Measurements from ENCODE around the gene STOX1. TPM values are rescaled to one million over a fixed set of nuclear protein-coding genes. Genes with fewer than 3 reads are reported as not detected.
A peak's percentile ranks its signal among the peaks of the same experiment; 100 is the strongest.
"Not testable (repeated sequence)": the region's sequence is repeated elsewhere in the genome, so short reads cannot be mapped to it uniquely, and the experiment has no call there.

The STOX1 gene
- total and polyA plus RNA-seq, 4 experiments from 2014 or later, result 0.17 to 0.35 (median 0.27) TPM

DNA sequence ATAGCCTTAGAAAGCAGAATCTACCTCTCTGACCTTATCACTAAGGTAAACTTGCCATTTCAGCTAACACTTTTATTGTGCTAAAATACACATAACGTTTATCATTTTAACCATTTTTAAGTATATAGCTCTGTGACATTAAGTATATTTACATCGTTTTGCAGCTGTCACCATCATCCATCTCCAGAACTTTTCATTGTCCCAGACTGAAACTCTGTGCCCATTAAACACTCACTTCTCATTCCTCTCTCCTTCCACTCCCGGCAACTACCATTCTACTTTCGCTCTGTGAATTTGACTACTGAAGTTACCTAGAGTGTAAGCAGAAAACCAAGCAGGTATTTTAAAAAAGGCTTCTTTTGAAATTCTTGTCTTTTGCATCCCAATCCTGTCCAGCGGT, 75.1 kb downstream of the STOX1 start:
- Histone ChIP-seq H3K4me1 (ENCODE audit: insufficient read depth, low read length) (peaks cover 40% of the 10 kb centered on the region), H3K9me3 (ENCODE audit: control insufficient read depth in 1 of 2, low read length in 2 of 2) (no peaks in the 10 kb centered on the region), H3K27me3 (ENCODE audit: insufficient read depth, low read length) (no peaks in the 10 kb centered on the region), H3K27ac (ENCODE audit: low read depth, low read length) (peak overlapping the region; percentile 97), H3K36me3 (ENCODE audit: insufficient read depth, low read length) (peaks cover 5% of the 10 kb centered on the region), H3K4me3 (ENCODE audit: low read length in 2 of 2) (peak overlapping the region in 1 of 2 donors; percentile 3)
- H3K27ac Mint-ChIP-seq, result peak overlapping the region in 6 of 7 donors; percentile 57 to 100 (median 87)
- no peak for DNase-seq
- intact Hi-C loops (cut with micrococcal nuclease), result loop anchor here (5.0 to 10.0 kb wide), 3 partner anchors 378 to 1018 kb away; partner anchors contain the start of genes HNRNPH3, PBLD, SIRT1 and SLC25A16
- CTCF ChIA-PET (ENCODE audit: partially characterized antibody), result no interaction called here
- no peaks in the 10 kb centered on the region for H3K27me3 Mint-ChIP-seq
- H3K4me3 Mint-ChIP-seq, result peak overlapping the region; percentile 64 to 99 (median 98)
- H3K9me3 Mint-ChIP-seq, result no peaks in the 10 kb centered on the region
- POLR2A ChIA-PET (ENCODE audit: partially characterized antibody), result interaction anchor here (1.2 kb wide), 1 partner anchor 9 kb away, joined by 3 read pairs; no protein-coding TSS in a partner anchor
- peaks cover 14 to 32% of the 10 kb centered on the region in 2 donors for H3K36me3 Mint-ChIP-seq
- peaks cover 32 to 68% (median 47%) of the 10 kb centered on the region in 4 donors for H3K4me1 Mint-ChIP-seq

DNA sequence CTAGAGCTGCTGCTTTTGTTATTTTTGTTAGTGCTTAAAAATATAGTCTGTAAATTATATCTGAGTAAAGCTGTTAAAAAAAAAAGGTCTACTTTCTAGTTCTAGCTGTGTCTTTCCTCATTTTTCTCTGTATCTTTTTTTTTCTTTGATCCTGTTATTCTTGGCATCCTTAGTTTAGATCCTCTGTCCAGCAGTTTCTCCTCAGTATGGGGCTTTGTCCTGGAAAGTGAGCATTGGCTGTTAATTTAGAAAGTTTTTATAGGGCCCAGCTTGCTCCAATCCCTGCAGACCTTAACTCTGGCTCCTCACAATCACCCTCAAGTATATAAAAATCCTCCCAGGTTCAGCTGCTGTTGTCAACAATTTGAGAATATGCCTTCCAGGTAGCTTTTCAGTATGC, 97.3 kb downstream of the STOX1 start:
- H3K4me1 ChIP-seq (ENCODE audit: insufficient read depth, low read length), result no peaks in the 10 kb centered on the region
- DNase-seq, result no peak
- peaks cover 9% of the 10 kb centered on the region for H3K36me3 ChIP-seq (ENCODE audit: insufficient read depth, low read length)
- intact Hi-C loops (cut with micrococcal nuclease), result no loop called here
- no peak overlapping the region for H3K27ac ChIP-seq (ENCODE audit: low read depth, low read length)
- no peaks in the 10 kb centered on the region for H3K27me3 ChIP-seq (ENCODE audit: insufficient read depth, low read length)
- CTCF ChIA-PET (ENCODE audit: partially characterized antibody), result interaction anchor here (0.6 to 0.7 kb wide), 2 partner anchors 91 to 932 kb away, joined by 3 to 4 read pairs; no protein-coding TSS in a partner anchor
- peak overlapping the region in 4 of 7 donors; percentile 57 to 75 (median 74) for H3K27ac Mint-ChIP-seq
- POLR2A ChIA-PET (ENCODE audit: partially characterized antibody), result interaction anchor here (0.7 kb wide), 1 partner anchor 18 kb away, joined by 4 read pairs; no protein-coding TSS in a partner anchor
- H3K4me1 Mint-ChIP-seq, result peaks cover 5 to 9% (median 6%) of the 10 kb centered on the region in 4 donors
- no peaks in the 10 kb centered on the region for H3K27me3 Mint-ChIP-seq
- H3K4me3 Mint-ChIP-seq, result no peak overlapping the region
- peaks cover 19 to 47% of the 10 kb centered on the region in 2 donors for H3K36me3 Mint-ChIP-seq
- H3K4me3 ChIP-seq (ENCODE audit: low read length in 2 of 2), result no peak overlapping the region
- H3K9me3 Mint-ChIP-seq, result no peaks in the 10 kb centered on the region
- no peaks in the 10 kb centered on the region for H3K9me3 ChIP-seq (ENCODE audit: control insufficient read depth in 1 of 2, low read length in 2 of 2)

DNA sequence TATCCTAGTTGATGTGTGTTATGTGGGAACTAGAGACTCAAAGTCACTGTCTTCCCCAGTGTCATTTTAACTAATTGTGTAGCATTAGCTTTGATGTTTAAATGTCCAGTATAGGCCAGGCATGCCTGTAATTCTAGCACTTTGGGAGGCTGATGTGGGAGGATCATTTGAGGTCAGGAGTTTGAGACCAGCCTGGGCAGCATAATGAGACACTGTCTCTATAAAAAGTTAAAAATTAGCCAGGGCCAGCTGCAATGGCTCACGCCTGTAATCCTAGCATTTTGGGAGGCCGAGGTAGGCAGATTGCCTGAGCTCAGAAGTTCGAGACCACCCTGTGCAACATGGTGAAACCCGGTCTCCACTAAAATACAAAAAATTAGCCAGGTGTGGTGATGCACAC, 98.2 kb downstream of the STOX1 start:
- Histone ChIP-seq H3K27ac (ENCODE audit: low read depth, low read length) (no peak overlapping the region), H3K36me3 (ENCODE audit: insufficient read depth, low read length) (peaks cover 4% of the 10 kb centered on the region), H3K9me3 (ENCODE audit: control insufficient read depth in 1 of 2, low read length in 2 of 2) (no peaks in the 10 kb centered on the region), H3K4me1 (ENCODE audit: insufficient read depth, low read length) (no peaks in the 10 kb centered on the region), H3K27me3 (ENCODE audit: insufficient read depth, low read length) (no peaks in the 10 kb centered on the region), H3K4me3 (ENCODE audit: low read length in 2 of 2) (no peak overlapping the region)
- Mint-ChIP-seq H3K4me1 (peaks cover 7 to 11% (median 8%) of the 10 kb centered on the region in 4 donors), H3K36me3 (peaks cover 19 to 45% of the 10 kb centered on the region in 2 donors), H3K9me3 (no peaks in the 10 kb centered on the region), H3K4me3 (no peak overlapping the region), H3K27me3 (no peaks in the 10 kb centered on the region), H3K27ac (peak overlapping the region in 4 of 7 donors; percentile 36 to 59 (median 50))
- POLR2A ChIA-PET (ENCODE audit: partially characterized antibody), result no interaction called here
- no peak for DNase-seq
- CTCF ChIA-PET (ENCODE audit: partially characterized antibody), result no interaction called here
- intact Hi-C loops (cut with micrococcal nuclease), result no loop called here

DNA sequence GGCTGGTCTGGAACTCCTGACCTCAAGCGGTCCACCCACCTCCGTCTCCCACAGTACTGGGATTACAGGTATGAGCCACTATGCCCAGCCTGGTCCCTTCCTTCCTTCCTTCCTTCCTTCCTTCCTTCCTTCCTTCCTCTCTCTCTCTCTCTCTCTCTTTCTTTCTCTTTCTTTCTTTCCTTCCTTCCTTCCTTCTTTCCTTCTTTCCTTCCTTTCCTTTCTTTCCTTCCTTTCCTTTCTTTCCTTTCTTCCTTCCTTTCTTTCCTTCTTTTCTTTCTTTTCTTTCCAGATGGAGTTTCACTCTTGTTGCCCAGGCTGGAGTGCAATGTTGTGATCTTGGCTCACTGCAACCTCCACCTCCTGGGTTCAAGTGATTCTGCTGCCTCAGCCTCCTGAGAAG, 101.8 kb downstream of the STOX1 start:
- DNase-seq; POLR2A ChIA-PET (ENCODE audit: partially characterized antibody); H3K4me1 ChIP-seq (ENCODE audit: insufficient read depth, low read length); H3K27me3 Mint-ChIP-seq; CTCF ChIA-PET (ENCODE audit: partially characterized antibody); intact Hi-C loops (cut with micrococcal nuclease); H3K27ac ChIP-seq (ENCODE audit: low read depth, low read length); H3K36me3 ChIP-seq (ENCODE audit: insufficient read depth, low read length); H3K9me3 ChIP-seq (ENCODE audit: control insufficient read depth in 1 of 2, low read length in 2 of 2); H3K4me3 ChIP-seq (ENCODE audit: low read length in 2 of 2); H3K4me3 Mint-ChIP-seq; H3K27me3 ChIP-seq (ENCODE audit: insufficient read depth, low read length); H3K9me3 Mint-ChIP-seq: not testable (repeated sequence)
- peak overlapping the region in 2 of 7 donors; percentile 55 to 93 for H3K27ac Mint-ChIP-seq
- H3K4me1 Mint-ChIP-seq, result peaks cover 4 to 15% (median 10%) of the 10 kb centered on the region in 4 donors
- H3K36me3 Mint-ChIP-seq, result peaks cover 29 to 53% of the 10 kb centered on the region in 2 donors

DNA sequence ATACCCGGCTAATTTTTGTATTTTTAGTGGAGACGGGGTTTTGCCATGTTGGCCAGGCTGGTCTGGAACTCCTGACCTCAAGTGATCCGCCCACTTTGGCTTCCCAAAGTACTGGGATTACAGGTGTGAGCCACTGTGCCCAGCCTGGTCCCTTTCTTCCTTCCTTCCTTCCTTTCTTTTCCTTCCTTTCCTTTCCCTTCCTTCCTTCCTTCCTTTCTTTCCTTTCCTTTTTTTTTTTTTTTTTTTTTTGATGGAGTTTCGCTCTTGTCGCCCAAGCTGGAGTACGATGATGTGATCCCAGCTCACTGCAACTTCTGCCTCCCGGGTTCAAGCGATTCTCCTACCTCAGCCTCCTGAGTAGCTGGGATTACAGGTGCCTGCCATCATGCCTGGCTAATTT, 102.6 kb downstream of the STOX1 start:
- H3K4me3 Mint-ChIP-seq; H3K4me1 ChIP-seq (ENCODE audit: insufficient read depth, low read length); H3K27ac ChIP-seq (ENCODE audit: low read depth, low read length); H3K27me3 ChIP-seq (ENCODE audit: insufficient read depth, low read length); H3K4me3 ChIP-seq (ENCODE audit: low read length in 2 of 2); H3K27me3 Mint-ChIP-seq; CTCF ChIA-PET (ENCODE audit: partially characterized antibody); H3K9me3 ChIP-seq (ENCODE audit: control insufficient read depth in 1 of 2, low read length in 2 of 2); H3K9me3 Mint-ChIP-seq; intact Hi-C loops (cut with micrococcal nuclease); POLR2A ChIA-PET (ENCODE audit: partially characterized antibody); DNase-seq: not testable (repeated sequence)
- Mint-ChIP-seq H3K27ac (peak overlapping the region in 1 of 7 donors; percentile 25), H3K4me1 (peaks cover 4 to 13% (median 9%) of the 10 kb centered on the region in 4 donors), H3K36me3 (peaks cover 22 to 52% of the 10 kb centered on the region in 2 donors)
- peaks cover 10% of the 10 kb centered on the region for H3K36me3 ChIP-seq (ENCODE audit: insufficient read depth, low read length)

DNA sequence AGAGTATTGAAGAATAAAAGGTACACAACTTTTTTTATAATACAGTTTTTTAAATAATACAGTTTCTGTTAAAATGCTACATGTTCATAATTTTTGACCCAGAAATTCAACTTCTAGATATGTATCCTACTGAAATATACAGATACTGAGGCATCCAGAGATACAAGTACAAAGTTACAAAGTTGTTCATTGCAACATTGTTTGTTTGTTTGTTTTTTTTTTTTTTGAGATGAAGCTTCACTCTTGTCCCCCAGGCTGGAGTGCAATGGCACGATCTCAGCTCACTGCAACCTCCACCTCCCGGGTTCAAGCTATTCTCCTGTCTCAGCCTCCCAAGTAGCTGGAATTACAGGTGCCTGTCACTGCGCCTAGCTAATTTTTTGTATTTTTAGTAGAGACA, 105.5 kb downstream of the STOX1 start:
- POLR2A ChIA-PET (ENCODE audit: partially characterized antibody); H3K27ac ChIP-seq (ENCODE audit: low read depth, low read length); H3K9me3 Mint-ChIP-seq; H3K4me1 ChIP-seq (ENCODE audit: insufficient read depth, low read length); H3K4me3 Mint-ChIP-seq; H3K27ac Mint-ChIP-seq; H3K27me3 ChIP-seq (ENCODE audit: insufficient read depth, low read length); H3K27me3 Mint-ChIP-seq; intact Hi-C loops (cut with micrococcal nuclease); H3K9me3 ChIP-seq (ENCODE audit: control insufficient read depth in 1 of 2, low read length in 2 of 2); DNase-seq; H3K4me3 ChIP-seq (ENCODE audit: low read length in 2 of 2): not testable (repeated sequence)
- H3K36me3 ChIP-seq (ENCODE audit: insufficient read depth, low read length), result peaks cover 17% of the 10 kb centered on the region
- CTCF ChIA-PET (ENCODE audit: partially characterized antibody), result interaction anchor here (1.7 kb wide), 1 partner anchor 55 kb away, joined by 3 read pairs; no protein-coding TSS in a partner anchor
- Mint-ChIP-seq H3K4me1 (peaks cover 4 to 13% (median 7%) of the 10 kb centered on the region in 4 donors), H3K36me3 (peaks cover 35 to 60% of the 10 kb centered on the region in 2 donors)

DNA sequence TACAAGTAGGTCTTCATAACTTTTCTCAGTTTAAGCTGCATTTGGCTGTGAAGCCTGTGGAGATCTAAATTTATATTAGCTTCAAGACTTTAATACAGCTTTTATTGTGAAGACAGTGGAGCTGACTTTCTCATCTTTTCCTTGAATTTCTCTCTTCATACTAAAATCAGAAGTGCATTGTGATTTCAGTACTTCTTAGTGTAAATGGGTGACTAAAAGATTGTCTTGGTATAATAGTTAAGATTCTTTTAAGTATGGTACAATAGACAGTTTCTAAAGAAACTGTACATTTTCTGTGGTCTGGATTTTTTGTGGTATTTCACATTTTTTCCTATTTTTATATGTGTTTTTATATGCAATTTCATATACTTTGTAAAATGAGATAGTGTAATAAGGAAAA, 107.7 kb downstream of the STOX1 start:
- intact Hi-C loops (cut with micrococcal nuclease), result no loop called here
- no peaks in the 10 kb centered on the region for H3K27me3 ChIP-seq (ENCODE audit: insufficient read depth, low read length)
- DNase-seq, result no peak
- H3K36me3 Mint-ChIP-seq, result peaks cover 46 to 64% of the 10 kb centered on the region in 2 donors
- no peaks in the 10 kb centered on the region for H3K27me3 Mint-ChIP-seq
- H3K4me1 Mint-ChIP-seq, result peaks cover 4 to 21% (median 10%) of the 10 kb centered on the region in 4 donors
- H3K9me3 ChIP-seq (ENCODE audit: control insufficient read depth in 1 of 2, low read length in 2 of 2), result no peaks in the 10 kb centered on the region
- peaks cover 24% of the 10 kb centered on the region for H3K36me3 ChIP-seq (ENCODE audit: insufficient read depth, low read length)
- H3K27ac Mint-ChIP-seq, result no peak overlapping the region
- H3K4me3 ChIP-seq (ENCODE audit: low read length in 2 of 2), result no peak overlapping the region
- no peak overlapping the region for H3K4me3 Mint-ChIP-seq
- H3K4me1 ChIP-seq (ENCODE audit: insufficient read depth, low read length), result no peaks in the 10 kb centered on the region
- CTCF ChIA-PET (ENCODE audit: partially characterized antibody), result no interaction called here
- no peaks in the 10 kb centered on the region for H3K9me3 Mint-ChIP-seq
- no peak overlapping the region for H3K27ac ChIP-seq (ENCODE audit: low read depth, low read length)
- POLR2A ChIA-PET (ENCODE audit: partially characterized antibody), result no interaction called here

Data from CD4-positive, alpha-beta memory T cell (primary cell).